ENCODE data around the gene CCDC112. TPM values are rescaled to one million over a fixed set of nuclear protein-coding genes. Genes with fewer than 3 reads are reported as not detected.

CCDC112 gene
- total RNA-seq, 1 donor from 2014 or later = 13.0 TPM

DNA sequence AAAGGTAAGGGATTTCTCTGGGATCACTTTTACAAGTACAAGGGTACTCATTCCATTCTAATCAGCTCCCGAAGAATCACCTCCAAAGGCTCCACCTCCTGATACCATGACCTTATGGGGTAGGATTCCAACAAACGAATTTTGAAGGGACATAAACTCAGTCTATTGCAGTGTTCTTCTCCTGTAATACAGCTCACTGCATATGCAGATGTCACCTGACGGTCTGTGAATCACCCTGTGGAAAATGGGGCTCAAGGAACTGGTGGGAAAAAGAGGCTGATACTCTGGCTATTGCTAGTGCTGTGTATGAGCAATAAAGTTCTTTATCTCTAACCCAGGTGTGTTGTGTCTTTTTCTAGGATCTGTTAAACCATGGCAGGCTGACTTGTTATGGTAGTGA lies 42.4 kb upstream of the CCDC112 start:
- Histone ChIP-seq H3K4me3 (ENCODE audit: insufficient read depth, low read depth, low read length) (no peak overlapping the region), H4K20me1 (ENCODE audit: insufficient read depth, low read length) (no peaks in the 10 kb centered on the region), H3K27ac (ENCODE audit: low read depth, low read length) (no peak overlapping the region), H3K4me2 (ENCODE audit: low read length) (no peak overlapping the region), H3K9ac (ENCODE audit: low read length) (no peak overlapping the region), H3K36me3 (ENCODE audit: insufficient read depth, low read length) (no peaks in the 10 kb centered on the region), H3K27me3 (ENCODE audit: insufficient read depth, low read length) (no peaks in the 10 kb centered on the region), H3K4me1 (ENCODE audit: insufficient read depth, low read length) (peaks cover 4% of the 10 kb centered on the region), H3K79me2 (ENCODE audit: insufficient read depth, low read length) (no peaks in the 10 kb centered on the region), H3K9me3 (ENCODE audit: insufficient read depth, low read depth, low read length) (no peaks in the 10 kb centered on the region), H2AFZ (ENCODE audit: low read depth, low read length) (no peak overlapping the region)
- no peak for TF ChIP-seq EZH2 (IDR thresholded peaks at IDR 0.05; ENCODE audit: insufficient read depth, low read length)
- TF ChIP-seq CTCF (IDR thresholded peaks at IDR 0.05; ENCODE audit: insufficient read depth, low read depth, low read length) = no peak
- peaks cover 3% of the 10 kb centered on the region for H3K4me1 Mint-ChIP-seq (ENCODE audit: low read depth, unreplicated experiment)
- no peak overlapping the region for H3K27ac Mint-ChIP-seq (ENCODE audit: unreplicated experiment)
- FAIRE-seq = no peak
- H3K36me3 Mint-ChIP-seq (ENCODE audit: low read depth, unreplicated experiment) = no peaks in the 10 kb centered on the region
- H3K27me3 Mint-ChIP-seq (ENCODE audit: low read depth, unreplicated experiment) = no peaks in the 10 kb centered on the region
- H3K9me3 Mint-ChIP-seq (ENCODE audit: unreplicated experiment) = no peaks in the 10 kb centered on the region
- no peak for DNase-seq (ENCODE audit: low read depth)
- H3K4me3 Mint-ChIP-seq (ENCODE audit: unreplicated experiment) = no peak overlapping the region

- no peak for DNase-seq (ENCODE audit: low read depth)
- Mint-ChIP-seq H3K36me3 (ENCODE audit: low read depth, unreplicated experiment) (no peaks in the 10 kb centered on the region), H3K4me3 (ENCODE audit: unreplicated experiment) (no peak overlapping the region), H3K27me3 (ENCODE audit: low read depth, unreplicated experiment) (no peaks in the 10 kb centered on the region), H3K27ac (ENCODE audit: unreplicated experiment) (no peak overlapping the region), H3K4me1 (ENCODE audit: low read depth, unreplicated experiment) (no peaks in the 10 kb centered on the region), H3K9me3 (ENCODE audit: unreplicated experiment) (no peaks in the 10 kb centered on the region)
- no peaks in the 10 kb centered on the region for H3K36me3 ChIP-seq (ENCODE audit: insufficient read depth, low read length)
- H3K9me3 ChIP-seq (ENCODE audit: insufficient read depth, low read depth, low read length) = no peaks in the 10 kb centered on the region
- H3K4me2 ChIP-seq (ENCODE audit: low read length) = no peak overlapping the region
- no peak for FAIRE-seq
- H3K4me1 ChIP-seq (ENCODE audit: insufficient read depth, low read length) = no peaks in the 10 kb centered on the region
- no peak overlapping the region for H3K27ac ChIP-seq (ENCODE audit: low read depth, low read length)
- no peaks in the 10 kb centered on the region for H3K27me3 ChIP-seq (ENCODE audit: insufficient read depth, low read length)
- no peaks in the 10 kb centered on the region for H3K79me2 ChIP-seq (ENCODE audit: insufficient read depth, low read length)
- H2AFZ ChIP-seq (ENCODE audit: low read depth, low read length) = no peak overlapping the region
- H3K4me3 ChIP-seq (ENCODE audit: insufficient read depth, low read depth, low read length) = no peak overlapping the region
- no peak overlapping the region for H3K9ac ChIP-seq (ENCODE audit: low read length)
- H4K20me1 ChIP-seq (ENCODE audit: insufficient read depth, low read length) = no peaks in the 10 kb centered on the region
- TF ChIP-seq EZH2 (IDR thresholded peaks at IDR 0.05; ENCODE audit: insufficient read depth, low read length) (no peak), CTCF (IDR thresholded peaks at IDR 0.05; ENCODE audit: insufficient read depth, low read depth, low read length) (no peak)
Observed at GRCh38 chr5:115337882-115338281, 41.4 kb upstream of the CCDC112 start.

DNA sequence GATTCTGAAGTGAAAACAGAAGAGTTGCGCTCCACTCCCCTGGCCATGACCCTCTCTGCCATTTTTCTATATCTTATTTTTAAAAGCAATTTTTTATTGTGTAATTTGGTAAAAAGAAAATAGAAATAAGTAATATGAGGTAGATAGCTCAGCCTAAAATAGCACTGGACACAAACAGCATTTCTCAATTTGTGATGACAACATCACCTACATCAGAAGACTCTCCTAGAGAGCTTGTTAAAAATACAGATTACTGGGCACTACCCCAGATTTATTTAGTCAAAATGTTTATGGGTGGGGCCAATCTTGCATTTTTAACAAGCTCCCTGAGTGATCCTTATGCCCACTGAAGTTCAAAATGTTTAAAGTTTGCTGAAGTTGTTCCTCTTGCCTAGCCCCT lies 40.5 kb upstream of the CCDC112 start:
- TF ChIP-seq CTCF (IDR thresholded peaks at IDR 0.05; ENCODE audit: insufficient read depth, low read depth, low read length) (no peak), EZH2 (IDR thresholded peaks at IDR 0.05; ENCODE audit: insufficient read depth, low read length) (no peak)
- Histone ChIP-seq H4K20me1 (ENCODE audit: insufficient read depth, low read length) (no peaks in the 10 kb centered on the region), H3K9me3 (ENCODE audit: insufficient read depth, low read depth, low read length) (no peaks in the 10 kb centered on the region), H3K36me3 (ENCODE audit: insufficient read depth, low read length) (no peaks in the 10 kb centered on the region), H3K4me2 (ENCODE audit: low read length) (no peak overlapping the region), H3K27me3 (ENCODE audit: insufficient read depth, low read length) (no peaks in the 10 kb centered on the region), H3K9ac (ENCODE audit: low read length) (no peak overlapping the region), H3K27ac (ENCODE audit: low read depth, low read length) (no peak overlapping the region), H3K79me2 (ENCODE audit: insufficient read depth, low read length) (no peaks in the 10 kb centered on the region), H3K4me3 (ENCODE audit: insufficient read depth, low read depth, low read length) (no peak overlapping the region), H3K4me1 (ENCODE audit: insufficient read depth, low read length) (no peaks in the 10 kb centered on the region), H2AFZ (ENCODE audit: low read depth, low read length) (no peak overlapping the region)
- H3K9me3 Mint-ChIP-seq (ENCODE audit: unreplicated experiment) = no peaks in the 10 kb centered on the region
- no peak overlapping the region for H3K4me3 Mint-ChIP-seq (ENCODE audit: unreplicated experiment)
- DNase-seq (ENCODE audit: low read depth) (no peak), FAIRE-seq (no peak)
- H3K36me3 Mint-ChIP-seq (ENCODE audit: low read depth, unreplicated experiment) = no peaks in the 10 kb centered on the region
- H3K27me3 Mint-ChIP-seq (ENCODE audit: low read depth, unreplicated experiment) = no peaks in the 10 kb centered on the region
- H3K4me1 Mint-ChIP-seq (ENCODE audit: low read depth, unreplicated experiment) = no peaks in the 10 kb centered on the region
- no peak overlapping the region for H3K27ac Mint-ChIP-seq (ENCODE audit: unreplicated experiment)

All from astrocyte (in vitro differentiated cells and primary cell).